Measurements from ENCODE around the gene MTA2.
"Not testable (repeated sequence)": the region's sequence is repeated elsewhere in the genome, so short reads cannot be mapped to it uniquely, and the experiment has no call there.

The MTA2 gene

GRCh38 chr11:62566247-62566646 lies 35.4 kb downstream of the MTA2 start:
- DNase-seq (ENCODE audit: low spot score), result no peak

GRCh38 chr11:62565100-62565802 lies 36.4 kb downstream of the MTA2 start:
- DNase-seq (ENCODE audit: low spot score), result no peak

GRCh38 chr11:62561677-62562230 lies 39.9 kb downstream of the MTA2 start:
- DNase-seq (ENCODE audit: low spot score), result not testable (repeated sequence)

- DNase-seq (ENCODE audit: low spot score), result peak; percentile 92
Measured at GRCh38 chr11:62560566-62561103, 41.0 kb downstream of the MTA2 start.

GRCh38 chr11:62559626-62560025 lies 42.0 kb downstream of the MTA2 start:
- not testable (repeated sequence) for DNase-seq (ENCODE audit: low spot score)

- DNase-seq (ENCODE audit: low spot score), result no peak
Measured at GRCh38 chr11:62559204-62559603, 42.5 kb downstream of the MTA2 start.

GRCh38 chr11:62558669-62559068 lies 43.0 kb downstream of the MTA2 start:
- DNase-seq (ENCODE audit: low spot score), result no peak

GRCh38 chr11:62556875-62557631 lies 44.6 kb downstream of the MTA2 start:
- no peak for DNase-seq (ENCODE audit: low spot score)

- DNase-seq (ENCODE audit: low spot score), result peak; percentile 96
Measured at GRCh38 chr11:62556108-62556874, 45.4 kb downstream of the MTA2 start.

GRCh38 chr11:62555464-62556107 lies 46.1 kb downstream of the MTA2 start:
- no peak for DNase-seq (ENCODE audit: low spot score)

GRCh38 chr11:62554387-62555167 lies 47.1 kb downstream of the MTA2 start:
- no peak for DNase-seq (ENCODE audit: low spot score)

GRCh38 chr11:62553839-62554361 lies 47.8 kb downstream of the MTA2 start:
- DNase-seq (ENCODE audit: low spot score), result peak; percentile 53

GRCh38 chr11:62553080-62553838 lies 48.4 kb downstream of the MTA2 start:
- DNase-seq (ENCODE audit: low spot score), result peak; percentile 89

- DNase-seq (ENCODE audit: low spot score), result no peak
Measured at GRCh38 chr11:62552485-62553079, 49.1 kb downstream of the MTA2 start.

- DNase-seq (ENCODE audit: low spot score), result not testable (repeated sequence)
Measured at GRCh38 chr11:62550478-62550877, 51.2 kb downstream of the MTA2 start.

- no peak for DNase-seq (ENCODE audit: low spot score)
Measured at GRCh38 chr11:62548545-62549335, 52.9 kb downstream of the MTA2 start.

GRCh38 chr11:62547691-62548281 lies 53.9 kb downstream of the MTA2 start:
- DNase-seq (ENCODE audit: low spot score), result no peak
